ENCODE data around the gene CDKN2B-AS1. TPM values are rescaled to one million over a fixed set of nuclear protein-coding genes. Genes with fewer than 3 reads are reported as not detected.

The CDKN2B-AS1 gene
- total and polyA plus RNA-seq, 2 of the 13 experiments (the other 11 are each of a cell fraction or from before 2014, with no cell fraction given), result 0.64 to 2.3 TPM

DNA sequence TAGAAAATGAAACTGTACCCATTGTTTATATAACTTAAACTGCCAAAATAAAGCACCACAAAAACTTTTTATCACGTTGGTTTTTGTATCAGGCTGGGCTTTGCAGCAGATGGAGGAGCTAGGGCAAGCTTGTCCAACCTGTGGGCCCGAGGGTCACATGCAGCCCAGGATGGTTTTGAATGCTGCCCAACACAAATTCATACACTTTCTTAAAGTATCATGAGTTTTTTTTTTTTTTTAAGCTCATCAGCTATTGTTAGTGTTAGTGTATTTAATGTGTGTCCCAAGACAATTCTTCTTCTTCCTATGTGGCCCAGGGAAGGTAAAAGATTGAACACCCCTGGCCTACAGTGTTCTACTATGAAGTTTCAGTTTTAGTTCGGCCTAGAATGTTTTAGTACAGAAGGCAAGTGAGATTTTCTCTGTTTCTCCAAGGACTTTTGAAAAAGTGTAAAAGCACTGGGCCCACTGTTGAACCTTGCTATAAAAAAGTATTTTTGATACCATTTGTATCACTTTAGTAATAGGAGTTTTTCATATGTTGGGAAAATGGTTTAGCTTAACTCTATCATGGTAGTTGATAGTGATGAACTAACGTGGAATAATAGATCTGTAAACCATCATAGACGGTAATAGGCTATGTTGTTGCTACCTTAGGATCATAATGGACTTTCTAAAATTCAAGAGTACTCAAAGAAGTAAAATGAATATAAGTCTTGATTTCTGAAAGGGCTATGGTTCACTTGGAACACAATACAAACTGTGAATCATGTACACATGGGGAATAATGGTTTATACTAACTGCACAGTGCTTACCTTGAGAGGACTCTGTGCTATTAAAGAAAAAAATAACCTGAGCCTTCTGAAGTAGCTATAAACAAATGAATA, 3.3 kb upstream of the CDKN2B-AS1 start:
- Histone ChIP-seq H4K20me1 (ENCODE audit: insufficient read depth, low read length) (no peaks in the 10 kb centered on the region), H3K4me1 (ENCODE audit: insufficient read depth, low read length) (peaks cover 9% of the 10 kb centered on the region), H2AFZ (ENCODE audit: low read length) (no peak overlapping the region), H3K4me2 (ENCODE audit: low read depth, low read length) (no peak overlapping the region), H3K36me3 (replicated peaks in 1 of 2; ENCODE audit: control insufficient read depth in 1 of 2, insufficient read depth in 2 of 2, low read length in 2 of 2) (no peaks in the 10 kb centered on the region), H3K9ac (ENCODE audit: insufficient read depth, low read depth, low read length) (no peak overlapping the region), H3K79me2 (ENCODE audit: insufficient read depth, low read length) (no peaks in the 10 kb centered on the region), H3K9me3 (ENCODE audit: low read length) (no peaks in the 10 kb centered on the region), H3K4me3 (replicated peaks in 1 of 3; ENCODE audit: insufficient read depth in 1 of 3, low read depth in 2 of 3, low read length in 3 of 3) (no peak overlapping the region), H3K27me3 (ENCODE audit: control insufficient read depth in 1 of 2, insufficient read depth in 2 of 2, low read length in 2 of 2) (peaks cover 0 to 17% of the 10 kb centered on the region in 2 experiments; a peak in 1 of 5 replicates), H3K27ac (ENCODE audit: extremely low read length, insufficient read depth, low read length) (no peak overlapping the region)
- intact Hi-C loops (cut with micrococcal nuclease; ENCODE audit: unreplicated experiment) (no loop called here), in situ Hi-C loops (cut with HindIII; ENCODE audit: extremely low pct_ligation_motif_present, low pct_unique_long_range_greater_than_20kb) (loop anchor here (10.0 kb wide), 1 partner anchor 243 kb away; no protein-coding TSS in a partner anchor)
- no peak for DNase-seq (ENCODE audit: low spot score)
- no peak for TF ChIP-seq MATR3 (CRISPR knock-in tag; IDR thresholded peaks at IDR 0.05)
- no peak for TF ChIP-seq SRF (IDR thresholded peaks at IDR 0.05; ENCODE audit: low read depth, low read length)
- no peak for TF ChIP-seq ZNF430 (CRISPR knock-in tag; IDR thresholded peaks at IDR 0.05)
- no peak for TF ChIP-seq ZNF777 (CRISPR knock-in tag; IDR thresholded peaks at IDR 0.05)
- TF ChIP-seq, protein P1, sequence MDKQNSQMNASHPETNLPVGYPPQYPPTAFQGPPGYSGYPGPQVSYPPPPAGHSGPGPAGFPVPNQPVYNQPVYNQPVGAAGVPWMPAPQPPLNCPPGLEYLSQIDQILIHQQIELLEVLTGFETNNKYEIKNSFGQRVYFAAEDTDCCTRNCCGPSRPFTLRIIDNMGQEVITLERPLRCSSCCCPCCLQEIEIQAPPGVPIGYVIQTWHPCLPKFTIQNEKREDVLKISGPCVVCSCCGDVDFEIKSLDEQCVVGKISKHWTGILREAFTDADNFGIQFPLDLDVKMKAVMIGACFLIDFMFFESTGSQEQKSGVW (CRISPR knock-in tag; IDR thresholded peaks at IDR 0.05; ENCODE audit: borderline replicate concordance), result no peak
- TF ChIP-seq ELF1 (CRISPR knock-in tag; IDR thresholded peaks at IDR 0.05), result no peak
- TF ChIP-seq ZNF530 (CRISPR knock-in tag; IDR thresholded peaks at IDR 0.05; ENCODE audit: low read depth), result no peak
- TF ChIP-seq MTF2 (CRISPR knock-in tag; IDR thresholded peaks at IDR 0.05; ENCODE audit: borderline replicate concordance), result no peak
- TF ChIP-seq RCOR2 (CRISPR knock-in tag; IDR thresholded peaks at IDR 0.05), result no peak
- TF ChIP-seq SOX6 (IDR thresholded peaks at IDR 0.05), result no peak
- no peak for TF ChIP-seq SOX6 (CRISPR knock-in tag; IDR thresholded peaks at IDR 0.05)
- TF ChIP-seq EEA1 (CRISPR knock-in tag; IDR thresholded peaks at IDR 0.05; ENCODE audit: borderline replicate concordance), result no peak
- POLR2A ChIA-PET, result no interaction called here
- CTCF ChIA-PET (ENCODE audit: low intra/inter-chr PET ratio, low total read pairs), result no interaction called here
- BruUV-seq (replicated peaks), result no TSS peak
- FAIRE-seq, result no peak
- ATAC-seq, result no peak
- WGBS (ENCODE audit: low lambda C conversion rate), result 33% methylated on average over 5 of the region's 5 CpGs

Data from HepG2 (cell line).